ENCODE results near the gene C3orf33.

C3orf33 gene

DNA sequence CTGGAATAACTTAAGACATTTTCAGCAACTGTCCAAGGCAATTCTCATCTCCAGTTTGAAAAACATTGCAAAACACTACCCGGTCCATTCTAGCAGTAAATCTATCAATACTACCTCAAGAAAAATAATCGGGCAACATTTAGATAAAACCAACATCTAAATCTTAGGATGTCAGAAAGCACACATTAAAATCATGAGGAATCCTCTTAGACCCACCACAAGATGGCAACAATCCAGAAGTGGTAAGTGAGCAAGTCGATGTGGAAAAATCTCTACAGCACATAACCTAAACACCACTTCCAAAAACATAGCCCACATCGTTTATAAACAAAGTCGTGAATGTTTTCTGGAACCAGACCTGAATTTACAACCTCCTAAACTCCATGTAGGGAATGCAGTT, 66.9 kb downstream of the C3orf33 start:
- no peak for DNase-seq

DNA sequence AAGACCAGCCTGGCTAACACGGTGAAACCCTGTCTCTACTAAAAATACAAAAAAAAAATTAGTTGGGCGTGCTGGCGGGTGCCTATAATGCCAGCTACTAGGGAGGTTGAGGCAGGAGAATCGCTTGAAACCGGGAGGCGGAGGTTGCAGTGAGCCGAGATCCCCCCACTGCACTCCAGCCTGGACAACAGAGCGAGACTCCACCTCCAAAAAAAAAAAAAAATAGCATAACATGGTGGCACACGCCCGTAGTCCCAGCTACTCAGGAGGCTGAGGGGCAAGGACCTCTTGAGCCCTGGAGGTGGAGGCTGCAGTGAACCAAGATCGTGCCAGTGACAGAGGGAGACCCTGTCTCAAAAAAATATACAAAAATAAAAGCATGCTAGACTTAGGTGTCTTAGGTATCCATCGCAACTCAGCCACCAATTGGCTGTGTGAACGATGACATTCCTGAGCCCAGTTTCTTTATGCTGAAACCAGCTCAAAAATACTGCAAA, 67.5 kb downstream of the C3orf33 start:
- no peak for DNase-seq

- DNase-seq = no peak
Observed at GRCh38 chr3:155737844-155738460, 68.1 kb downstream of the C3orf33 start.

DNA sequence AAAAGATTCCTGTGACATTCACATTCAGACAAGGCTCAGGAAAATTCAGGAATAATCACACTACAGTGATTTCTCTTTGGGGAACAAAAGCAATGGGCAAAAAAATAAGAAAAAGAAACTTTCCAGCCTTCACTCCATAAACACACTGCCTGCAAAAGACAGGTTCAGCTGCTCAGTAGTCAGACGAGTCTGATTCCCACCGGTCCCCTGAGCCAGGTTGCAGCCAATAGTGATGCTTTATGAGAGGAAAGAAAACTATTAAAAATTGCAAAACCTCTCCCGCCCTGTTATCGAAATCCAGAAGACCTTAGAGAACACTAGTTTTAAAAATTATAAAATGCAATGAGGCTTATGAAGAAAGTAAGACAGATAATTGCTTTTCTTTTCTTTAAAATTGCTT, 69.7 kb downstream of the C3orf33 start:
- DNase-seq = no peak

DNA sequence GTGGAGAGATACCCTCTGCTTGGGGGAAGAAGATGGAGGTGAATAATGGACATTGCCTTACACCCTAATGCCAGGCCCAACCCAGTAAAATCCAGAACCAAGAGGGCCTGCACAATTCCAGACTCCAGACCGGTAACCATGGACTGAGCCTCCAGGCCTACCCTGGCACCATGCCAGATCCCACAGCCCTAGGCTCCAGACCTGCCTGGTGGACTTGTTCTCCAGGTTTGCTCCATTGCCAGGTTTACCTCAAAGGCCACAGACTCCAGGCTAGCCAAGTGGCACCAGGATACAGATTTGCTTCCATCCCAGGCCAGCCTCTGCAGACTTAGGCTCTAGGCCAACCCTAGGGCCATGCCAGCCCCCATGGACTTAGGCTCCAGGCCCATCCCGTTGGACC, 75.2 kb downstream of the C3orf33 start:
- DNase-seq = no peak

GRCh38 chr3:155727836-155728235, 78.2 kb downstream of the C3orf33 start:
- no peak for DNase-seq

- no peak for DNase-seq
Observed at GRCh38 chr3:155714295-155714718, 91.8 kb downstream of the C3orf33 start.
